GM12891 (cell line): ENCODE results near the gene ADAP1.

Experiments
- PAX5 ChIP-seq: IDR thresholded peaks from 2 replicates; pipeline ENCODE4 v1.6.1; 2011; ENCODE audit warnings: low read length, moderate library complexity, mild to moderate bottlenecking; ENCODE audit not compliant: insufficient read depth, severe bottlenecking
- POLR2A ChIP-seq: IDR thresholded peaks from 2 replicates; pipeline ENCODE4 v1.6.1; 2011; ENCODE audit warnings: low read depth, low read length, control low read depth
- POLR2AphosphoS5 ChIP-seq: IDR thresholded peaks from 2 replicates; pipeline ENCODE4 v1.6.1; 2011; ENCODE audit warnings: low read depth, low read length, control low read depth
- POU2F2 ChIP-seq: IDR thresholded peaks from 2 replicates; pipeline ENCODE4 v1.6.1; 2011; ENCODE audit warnings: low read depth, mild to moderate bottlenecking, control low read depth, low read length, moderate library complexity
- SPI1 ChIP-seq: IDR thresholded peaks from 2 replicates; pipeline ENCODE4 v1.6.1; 2011; ENCODE audit warnings: low read depth, low read length, control low read depth
- TAF1 ChIP-seq: IDR thresholded peaks from 2 replicates; pipeline ENCODE4 v1.6.1; 2011; ENCODE audit warnings: low read depth, low read length, control low read depth

- TF ChIP-seq POLR2AphosphoS5 (no peak), POLR2A (no peak), POU2F2 (no peak), TAF1 (no peak), SPI1 (no peak), PAX5 (no peak)
Measured at GRCh38 chr7:979151-979550, 24.7 kb upstream of the ADAP1 start.
